Femur (tissue), 1 donor: ENCODE measurements around the gene ZNF571.

Source experiments
- DNase-seq: peaks from one replicate; pipeline ENCODE4 v3.0.0-alpha.2; 2017

The ZNF571 gene

DNA sequence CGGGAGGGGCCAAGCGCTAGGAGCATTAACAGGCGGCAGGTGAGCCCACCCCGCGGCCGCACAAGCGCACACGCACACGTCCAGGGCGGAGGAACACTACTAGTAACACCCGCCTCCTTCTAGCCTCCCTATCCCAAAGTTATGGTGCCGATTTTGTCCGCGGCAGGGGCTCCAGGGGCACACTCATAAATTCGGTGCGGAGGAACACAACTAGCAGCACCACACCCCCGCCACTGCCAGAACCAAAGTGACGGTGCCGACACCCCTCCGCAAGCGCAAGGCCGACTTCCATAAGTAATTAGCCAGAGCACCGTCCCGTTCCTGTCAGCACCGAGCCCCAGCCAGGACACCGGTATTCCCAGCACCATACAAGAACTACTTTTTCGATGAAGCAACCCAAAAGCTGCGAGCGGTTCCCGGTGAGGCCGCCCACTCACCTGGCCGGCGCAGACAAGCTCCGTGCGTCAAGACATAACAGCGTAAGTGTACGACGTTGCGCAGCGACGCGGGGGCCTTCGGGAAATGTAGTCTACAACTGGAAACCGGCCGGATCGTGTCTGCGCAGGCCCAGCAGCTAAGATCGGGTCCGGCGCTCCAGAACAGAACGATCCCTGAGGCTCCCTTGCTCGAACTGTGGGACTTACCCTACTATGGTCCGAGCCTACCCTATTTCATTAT is at the start of gene ZNF571, which contains the start of gene ZNF540:
TSS of gene ZNF571 (minus strand) at position 489 of the 678 bp plus-strand sequence. CDS start 8,116 bp downstream, outside the sequence.
TSS of gene ZNF540 (plus strand) at position 573 of the 678 bp plus-strand sequence. CDS start 3,572 bp downstream, outside the sequence.
- peak; percentile 96 for DNase-seq

DNA sequence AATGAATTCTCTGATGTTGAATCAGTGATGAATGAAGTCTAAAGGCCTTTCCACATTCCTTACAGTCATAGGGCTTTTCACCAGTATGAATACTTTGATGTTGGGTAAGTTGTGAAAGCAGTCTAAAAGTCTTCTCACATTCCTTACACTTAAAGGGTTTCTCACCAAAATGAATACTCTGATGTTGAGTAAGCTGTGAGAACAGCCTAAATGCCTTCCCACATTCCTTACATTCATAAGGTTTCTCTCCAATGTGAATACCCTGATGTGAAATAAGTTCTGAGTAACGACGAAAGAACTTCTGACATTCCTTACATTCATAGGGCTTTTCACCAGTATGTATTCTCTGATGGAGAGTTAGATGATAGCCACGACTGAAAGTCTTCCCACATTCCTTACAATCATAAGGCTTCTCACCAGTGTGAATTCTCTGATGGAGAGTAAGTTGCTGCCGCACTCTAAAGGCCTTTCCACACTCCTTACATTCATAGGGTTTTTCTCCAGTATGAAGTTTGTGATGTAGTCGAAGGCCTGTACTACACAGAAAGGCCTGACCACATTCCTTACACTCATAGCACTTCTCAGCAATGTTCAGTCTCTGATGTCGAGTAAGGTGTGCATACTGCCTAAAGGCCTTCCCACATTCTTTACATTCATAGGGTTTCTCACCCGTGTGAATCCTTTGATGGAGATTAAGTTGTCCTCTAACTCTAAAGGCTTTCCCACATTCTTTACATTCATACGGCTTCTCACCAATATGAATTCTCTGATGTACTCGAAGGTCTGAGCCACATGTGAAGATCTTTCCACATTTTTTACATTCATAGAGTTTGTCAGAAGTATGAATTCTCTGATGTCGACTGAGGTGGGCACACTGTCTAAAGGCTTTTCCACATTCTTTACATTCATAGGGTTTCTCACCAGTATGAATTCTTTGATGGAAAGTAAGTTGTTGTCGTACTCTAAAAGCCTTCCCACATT is 40.8 kb upstream of the ZNF571 start:
- no peak for DNase-seq

DNA sequence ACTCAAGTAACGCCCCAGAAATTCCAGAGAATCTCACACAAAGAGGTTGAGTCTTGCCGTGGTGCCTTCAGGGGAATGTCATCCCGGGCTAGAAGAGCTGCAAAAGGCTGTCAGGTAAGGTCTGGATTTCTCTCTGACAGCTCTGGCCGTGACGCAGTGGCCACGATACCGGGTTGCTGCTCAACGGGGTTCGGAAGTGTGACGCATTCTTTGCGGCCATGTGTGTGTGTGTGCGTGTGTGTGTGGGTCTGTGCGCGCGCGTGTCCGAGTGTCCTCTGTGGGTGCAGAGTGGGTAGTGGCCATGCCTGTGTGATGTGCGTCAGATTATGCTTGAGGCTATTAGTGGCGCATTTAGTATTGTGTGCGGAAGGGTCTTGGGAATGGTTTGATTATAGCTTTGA is 390 bp upstream of the ZNF571 start:
- peak; percentile 77 for DNase-seq

DNA sequence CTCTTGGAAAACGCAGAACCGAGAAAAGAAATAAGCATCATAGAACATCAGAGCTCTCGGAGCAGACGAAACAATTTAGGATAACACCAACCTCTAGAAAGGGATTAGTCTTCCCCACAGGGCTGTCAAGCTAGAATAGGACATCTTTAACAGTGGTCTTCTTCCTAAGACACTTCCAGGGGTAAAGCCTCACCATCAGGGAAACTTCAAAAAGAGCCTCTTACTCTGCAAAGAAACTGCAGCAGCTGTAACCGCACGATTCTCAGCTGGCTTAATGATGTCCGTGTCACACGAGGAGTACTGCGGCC is 642 bp downstream of the ZNF571 start:
- DNase-seq = no peak

DNA sequence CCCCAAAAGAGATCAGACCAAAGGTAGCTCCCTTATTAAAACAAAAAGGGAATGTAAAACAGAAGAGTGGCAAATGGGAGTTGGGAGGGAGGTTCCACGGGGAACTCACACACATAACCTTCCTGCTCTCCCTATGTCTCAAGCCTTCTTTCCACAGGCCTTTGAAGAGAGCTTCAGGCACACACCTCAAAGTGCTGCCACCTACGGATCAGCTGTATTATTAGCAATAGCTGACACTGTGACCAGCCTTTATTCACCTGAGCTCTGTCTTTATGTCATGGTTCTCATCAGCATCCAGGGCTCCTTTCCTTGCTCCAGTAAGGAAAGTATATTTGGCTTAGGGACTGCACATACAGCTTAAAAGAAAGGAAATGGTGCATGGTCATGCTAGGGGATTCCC is 11.3 kb downstream of the ZNF571 start:
- no peak for DNase-seq

DNA sequence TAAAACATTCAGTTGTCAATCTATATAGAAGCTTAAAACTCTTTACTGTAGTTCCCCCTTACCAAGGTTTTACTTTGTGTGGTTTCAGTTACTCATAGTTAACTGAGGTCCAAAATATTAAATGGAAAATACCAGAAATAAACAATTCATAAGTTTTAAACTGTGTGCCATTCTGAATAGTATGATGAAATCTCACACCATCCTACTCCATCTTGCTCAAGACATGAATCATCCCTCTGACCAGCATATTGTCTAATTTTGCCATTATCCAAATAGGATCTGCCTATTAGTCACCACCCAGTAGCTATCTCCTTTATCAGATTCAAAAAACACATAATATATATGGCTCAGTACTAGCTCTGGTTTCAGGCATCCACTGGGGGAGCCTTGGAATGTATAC is 22.4 kb downstream of the ZNF571 start:
- no peak for DNase-seq

DNA sequence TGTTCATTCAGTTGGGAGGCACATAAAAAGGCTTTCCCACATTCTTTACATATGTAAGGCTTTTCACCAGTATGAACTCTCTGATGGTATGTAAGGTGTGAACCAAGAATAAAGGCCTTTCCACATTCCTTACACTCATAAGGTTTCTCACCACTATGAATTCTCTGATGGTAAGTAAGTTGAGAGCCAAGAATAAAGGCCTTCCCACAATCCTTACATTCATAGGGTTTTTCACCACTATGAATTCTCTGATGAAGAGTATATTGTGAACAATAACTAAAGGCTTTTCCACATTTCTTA is 29.3 kb downstream of the ZNF571 start:
- no peak for DNase-seq

DNA sequence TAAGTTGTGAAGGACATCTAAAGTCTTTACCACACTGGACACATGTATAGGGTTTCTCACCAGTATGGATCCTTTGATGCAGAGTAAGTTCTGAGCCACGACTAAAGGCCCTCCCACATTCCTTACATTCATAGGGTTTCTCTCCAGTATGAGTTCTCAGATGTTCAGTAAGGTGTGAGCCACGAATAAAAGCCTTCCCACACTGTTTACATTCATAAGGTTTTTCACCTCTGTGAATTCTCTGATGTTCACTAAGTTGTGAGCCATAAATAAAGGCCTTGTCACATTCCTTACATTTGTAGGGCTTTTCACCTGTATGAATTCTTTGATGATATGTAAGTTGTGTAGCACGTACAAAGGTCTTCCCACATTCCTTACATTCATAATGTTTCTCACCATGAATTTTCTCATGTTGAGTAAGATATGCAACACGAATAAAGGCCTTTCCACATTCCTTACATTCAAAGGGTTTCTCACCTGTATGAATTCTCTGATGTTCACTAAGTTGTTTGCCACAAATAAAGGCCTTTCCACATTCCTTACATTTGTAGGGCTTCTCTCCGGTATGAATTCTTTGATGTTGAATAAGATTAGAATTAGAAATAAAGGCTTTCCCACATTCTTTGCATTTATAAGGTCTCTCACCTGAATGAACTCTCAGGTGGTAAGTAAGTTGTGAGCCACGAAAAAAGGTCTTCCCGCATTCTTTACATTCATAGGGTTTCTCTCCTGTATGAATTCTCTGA is 29.8 kb downstream of the ZNF571 start:
- no peak for DNase-seq

DNA sequence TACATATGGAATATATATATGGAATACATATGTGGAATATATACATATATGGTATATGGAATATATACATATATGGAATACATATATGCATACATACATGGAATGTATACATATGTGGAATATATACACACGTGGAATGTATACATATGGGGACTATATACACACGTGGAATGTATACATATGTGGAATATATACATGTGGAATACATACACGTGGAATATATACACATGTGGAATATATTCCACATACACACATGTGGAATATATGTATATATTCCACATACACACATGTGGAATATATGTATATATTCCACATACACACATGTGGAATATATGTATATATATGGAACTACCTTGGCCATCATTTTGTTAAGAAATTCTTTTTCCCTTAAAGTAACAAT is 31.1 kb downstream of the ZNF571 start:
- DNase-seq = no peak

DNA sequence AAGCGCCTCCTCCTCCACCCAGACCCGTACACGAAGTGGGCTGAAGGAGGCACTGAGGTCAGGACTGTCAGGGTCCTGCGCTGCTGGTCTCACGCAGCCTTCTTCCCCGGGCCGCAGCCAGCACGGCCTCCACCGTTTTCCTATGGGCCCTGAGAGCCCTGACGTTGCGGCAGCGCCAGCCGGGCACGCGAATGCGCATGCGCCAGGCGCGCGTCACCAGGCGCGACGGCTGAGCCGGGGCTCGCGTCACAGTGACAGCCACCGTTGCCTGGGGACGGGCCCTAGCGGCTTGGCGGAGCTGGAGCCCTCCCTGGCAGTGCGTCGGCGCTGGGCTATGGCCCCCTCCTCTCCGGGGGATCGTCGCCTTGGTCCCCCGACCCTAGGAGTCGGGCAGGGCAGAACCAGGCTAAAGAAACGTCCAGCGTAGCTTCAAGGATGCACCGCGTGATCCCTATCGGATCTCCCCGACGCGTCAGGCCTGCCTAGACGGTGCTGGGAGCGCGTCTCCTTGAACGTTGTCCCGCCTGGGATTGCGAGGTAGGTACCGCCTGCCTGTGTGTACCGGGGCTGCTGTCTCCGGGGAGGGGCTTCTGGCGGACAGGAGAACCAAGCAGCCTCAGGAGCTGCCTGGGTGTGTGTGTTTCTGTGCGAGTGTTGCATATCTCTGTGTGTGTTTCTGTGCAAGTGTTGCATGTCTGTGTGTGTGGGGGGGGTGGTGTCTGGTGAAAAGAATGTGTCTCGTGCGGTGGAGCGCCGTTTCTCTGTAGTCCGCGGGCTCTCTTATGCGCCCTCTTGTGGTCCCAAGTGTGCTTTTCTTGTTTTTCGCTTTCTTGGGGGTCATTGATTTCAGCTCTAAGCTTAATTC is 43.2 kb downstream of the ZNF571 start:
- DNase-seq = peak; percentile 76

DNA sequence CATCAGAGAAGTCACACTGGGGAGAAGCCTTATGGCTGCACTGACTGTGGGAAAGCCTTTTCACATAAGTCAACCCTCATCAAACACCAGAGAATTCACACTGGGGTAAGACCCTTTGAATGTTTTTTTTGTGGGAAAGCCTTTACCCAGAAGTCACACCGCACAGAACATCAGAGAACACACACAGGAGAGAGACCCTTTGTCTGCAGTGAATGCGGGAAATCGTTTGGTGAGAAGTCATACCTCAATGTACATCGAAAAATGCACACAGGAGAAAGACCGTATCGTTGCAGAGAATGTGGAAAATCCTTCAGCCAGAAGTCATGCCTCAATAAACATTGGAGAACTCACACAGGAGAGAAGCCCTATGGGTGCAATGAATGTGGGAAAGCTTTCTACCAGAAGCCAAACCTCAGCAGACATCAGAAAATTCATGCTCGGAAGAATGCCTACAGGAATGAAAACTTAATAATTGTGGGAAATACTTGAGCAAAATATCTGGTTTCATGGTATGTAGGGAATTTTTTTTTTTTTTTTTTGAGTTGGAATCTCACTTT is 57.1 kb downstream of the ZNF571 start:
- DNase-seq = no peak

DNA sequence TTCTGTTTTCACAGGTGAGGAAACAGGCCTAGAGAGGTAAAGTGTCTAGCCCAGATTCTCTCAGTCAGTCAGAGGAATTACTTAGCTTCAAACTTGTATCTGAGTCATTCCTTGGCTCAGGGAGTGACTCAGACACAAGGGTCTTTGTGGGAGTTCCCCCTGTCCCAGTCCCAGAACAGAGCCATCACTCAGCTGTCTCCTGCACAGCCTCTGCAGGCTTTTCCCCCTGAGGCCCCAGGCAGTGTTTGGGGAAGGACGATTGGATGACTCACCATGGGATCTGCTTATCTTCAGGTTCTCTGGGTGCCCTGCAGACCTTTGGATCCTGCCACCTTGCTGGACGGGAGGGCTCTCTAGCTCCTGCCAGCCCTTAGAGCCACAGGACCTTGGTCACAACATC is 74.7 kb downstream of the ZNF571 start:
- DNase-seq = no peak
